SK-MEL-5 (cell line): Measurements from ENCODE around the gene NAV2. TPM values are rescaled to one million over a fixed set of nuclear protein-coding genes. Genes with fewer than 3 reads are reported as not detected.
"Not testable (repeated sequence)": the region's sequence is repeated elsewhere in the genome, so short reads cannot be mapped to it uniquely, and the experiment has no call there.

ENCODE experiments used
- DNase-seq: peaks from one replicate; pipeline ENCODE4 v3.0.0-alpha.2; 2016; ENCODE audit warnings: low read depth, low spot score
- in situ Hi-C: cut with HindIII; loops from 2 replicates; pipeline ENCODE4 v1.10.0; 2016; ENCODE audit warnings: low sequenced_read_pairs, high pct_unique_total_duplicates, low pct_unique_long_range_greater_than_20kb
- total RNA-seq: library from RNA; depleted of rRNA; stranded (reverse); fragments of >200 nt; shearing (Covaris generic); gene quantifications from 2 replicates; pipeline ENCODE4 v1.2.3, GENCODE V29; 2014

NAV2 gene
- total RNA-seq, 1 experiment from 2014 or later: 14.5 TPM

DNA sequence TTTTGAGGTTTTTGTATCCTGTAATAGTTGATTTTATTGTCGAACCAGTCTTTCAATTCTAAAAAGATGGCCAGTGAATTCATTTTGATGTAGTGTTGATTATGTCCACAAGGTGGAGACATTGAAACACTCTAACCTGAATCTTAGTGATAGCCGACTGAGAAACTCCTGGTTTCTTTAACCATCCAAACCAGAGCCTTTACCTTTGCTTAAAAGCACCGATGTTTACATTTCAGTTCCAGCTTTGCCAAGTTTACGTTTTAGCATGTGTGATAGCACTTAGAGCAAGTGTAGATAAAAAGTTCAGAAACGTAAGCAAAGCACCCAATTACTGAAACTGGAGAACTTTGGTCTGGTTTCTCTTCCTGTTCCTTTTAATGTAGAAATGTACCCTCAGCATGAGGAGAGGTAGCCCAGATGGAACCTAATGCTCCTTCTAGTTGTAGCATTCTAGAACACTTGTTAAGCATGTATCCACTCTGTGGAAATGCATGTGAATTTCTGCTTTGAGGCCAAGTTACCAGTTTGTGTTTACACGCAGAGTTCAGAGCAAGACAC lies 239.0 kb downstream of the NAV2 start:
- in situ Hi-C loops: no loop called here
- peak; percentile 74 for DNase-seq

DNA sequence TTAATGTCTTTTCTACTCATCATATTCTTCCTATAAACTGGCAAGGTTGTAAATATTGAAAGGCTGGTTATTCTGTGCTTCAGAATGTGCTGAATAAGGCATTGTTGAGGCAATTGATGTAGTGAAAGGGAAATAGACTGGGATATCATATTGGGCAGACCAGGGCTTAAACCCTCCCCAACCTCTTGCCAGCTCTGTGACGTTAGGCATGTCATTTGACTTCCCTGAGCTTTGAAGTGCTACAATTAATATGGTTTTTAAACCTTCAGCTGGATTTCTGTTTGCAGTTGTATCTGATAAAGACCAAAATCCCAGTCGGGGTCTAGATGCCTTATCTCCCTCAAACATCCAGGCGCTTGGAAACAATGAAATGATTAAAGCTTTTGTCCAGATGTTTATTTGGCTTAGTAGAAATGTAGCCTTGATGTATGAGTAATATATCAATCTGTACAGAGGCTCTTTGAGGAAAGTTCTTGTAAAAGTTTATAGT lies 239.5 kb downstream of the NAV2 start:
- in situ Hi-C loops: no loop called here
- no peak for DNase-seq

DNA sequence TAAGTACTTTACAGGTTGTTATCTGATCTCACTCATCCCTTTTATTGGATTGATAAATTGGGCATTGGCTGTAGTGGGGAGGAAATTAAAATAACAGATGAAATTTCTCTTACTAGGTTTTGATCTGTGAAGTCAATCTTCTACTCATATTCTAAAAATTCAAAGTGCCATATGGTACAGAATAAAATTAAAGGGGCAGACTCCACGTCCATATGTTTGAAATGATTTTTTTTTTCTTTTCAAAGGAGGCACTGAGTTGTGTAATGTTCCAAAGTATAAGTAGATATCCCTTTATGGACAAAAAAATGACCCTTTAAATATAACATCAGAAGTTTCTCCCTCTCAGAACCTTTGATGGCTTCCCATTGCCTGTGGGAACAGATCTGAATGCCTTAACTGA lies 240.3 kb downstream of the NAV2 start:
- in situ Hi-C loops: no loop called here
- DNase-seq: no peak

DNA sequence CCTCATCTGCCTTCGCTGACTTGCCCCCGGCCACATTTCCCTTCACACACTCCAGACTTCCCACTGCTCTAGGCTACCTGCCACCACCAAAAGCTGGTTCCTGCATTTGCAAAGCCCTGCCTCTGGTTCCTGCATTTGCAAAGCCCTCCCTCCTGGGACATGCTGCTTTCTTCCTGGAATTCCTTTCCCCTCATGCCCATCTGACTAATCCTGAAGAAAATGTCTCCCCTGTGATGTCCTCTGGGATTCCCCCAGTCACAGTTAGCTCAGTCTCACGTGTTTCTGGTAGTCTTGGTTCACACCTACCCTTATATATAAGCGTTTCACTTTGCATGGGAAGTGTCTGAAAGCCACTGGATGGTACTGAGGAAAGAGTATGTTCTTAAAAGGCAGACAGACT lies 240.7 kb downstream of the NAV2 start:
- in situ Hi-C loops: no loop called here
- peak; percentile 66 for DNase-seq

DNA sequence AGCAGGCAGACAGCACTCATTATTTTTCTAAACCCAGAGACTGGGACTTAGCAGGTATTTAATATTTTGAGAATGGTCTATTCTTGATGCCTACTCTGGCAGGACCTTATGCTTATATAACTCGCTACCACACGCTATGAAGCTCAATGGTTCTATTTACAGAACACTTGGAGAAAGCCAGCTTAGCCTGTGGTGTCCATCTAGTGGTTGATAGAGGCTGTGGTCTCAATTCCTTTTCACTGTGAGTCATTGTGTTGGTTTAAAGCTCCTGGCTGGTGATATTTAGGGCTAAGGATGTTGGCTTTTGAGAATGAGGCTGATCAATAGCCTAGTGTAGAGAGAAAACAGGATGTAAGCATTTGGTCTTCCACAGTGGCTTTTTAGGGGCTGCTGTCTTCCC lies 241.3 kb downstream of the NAV2 start:
- peak; percentile 90 for DNase-seq
- in situ Hi-C loops: no loop called here

DNA sequence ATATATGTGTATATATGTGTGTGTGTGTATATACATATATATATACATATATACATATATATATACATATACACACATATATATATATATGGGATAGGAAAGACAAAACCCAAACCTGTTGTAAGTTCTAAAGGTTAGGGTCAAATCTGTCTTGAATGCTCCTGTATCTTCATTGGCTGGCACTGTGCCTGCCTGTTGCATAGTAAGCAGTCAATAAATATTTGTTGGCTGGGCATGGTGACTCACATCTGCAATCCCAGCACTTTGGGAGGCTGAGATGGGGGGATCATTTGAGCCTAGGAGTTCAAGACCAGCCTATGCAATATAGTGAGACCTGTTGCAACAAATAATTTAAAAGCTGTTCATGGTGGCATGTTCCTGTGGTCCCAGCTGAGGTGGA lies 242.3 kb downstream of the NAV2 start:
- DNase-seq: no peak
- in situ Hi-C loops: no loop called here

DNA sequence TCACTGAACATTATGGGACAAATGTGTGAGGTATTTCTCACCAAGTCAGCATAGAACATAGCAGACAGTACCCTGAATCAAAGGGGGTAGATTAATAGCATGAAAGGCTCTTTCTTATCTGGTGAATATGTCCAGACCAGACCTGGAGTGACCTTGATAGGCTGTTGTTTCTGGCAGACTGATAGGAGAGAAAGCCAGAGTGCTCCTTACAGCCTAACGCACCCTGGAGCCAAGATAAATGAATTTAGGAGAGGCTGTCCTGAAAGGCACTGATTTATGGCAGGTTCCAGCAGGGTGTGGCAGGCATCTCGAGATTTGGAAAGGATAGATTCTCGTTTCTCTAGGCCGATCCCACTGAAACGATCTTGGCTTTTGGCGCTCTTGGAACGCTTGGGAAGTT lies 243.0 kb downstream of the NAV2 start:
- in situ Hi-C loops: no loop called here
- DNase-seq: no peak

DNA sequence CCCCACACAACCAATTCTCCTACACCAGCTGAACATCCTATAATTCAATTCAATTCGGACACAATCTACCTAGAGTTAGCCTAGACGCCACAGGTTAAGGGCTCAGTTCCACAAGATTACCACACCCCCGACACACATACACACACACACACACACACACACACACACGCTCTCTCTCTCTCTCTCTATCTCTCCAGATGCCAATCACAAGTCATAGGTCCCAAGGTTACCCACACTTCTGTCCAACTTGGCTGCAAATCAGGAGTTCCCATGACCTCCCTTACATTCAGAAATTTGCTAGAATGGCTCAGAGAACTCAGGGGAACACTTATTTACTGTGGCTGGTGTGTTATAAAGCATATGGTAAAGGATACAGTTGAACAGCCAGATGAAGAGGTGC lies 243.6 kb downstream of the NAV2 start:
- in situ Hi-C loops: no loop called here
- no peak for DNase-seq

DNA sequence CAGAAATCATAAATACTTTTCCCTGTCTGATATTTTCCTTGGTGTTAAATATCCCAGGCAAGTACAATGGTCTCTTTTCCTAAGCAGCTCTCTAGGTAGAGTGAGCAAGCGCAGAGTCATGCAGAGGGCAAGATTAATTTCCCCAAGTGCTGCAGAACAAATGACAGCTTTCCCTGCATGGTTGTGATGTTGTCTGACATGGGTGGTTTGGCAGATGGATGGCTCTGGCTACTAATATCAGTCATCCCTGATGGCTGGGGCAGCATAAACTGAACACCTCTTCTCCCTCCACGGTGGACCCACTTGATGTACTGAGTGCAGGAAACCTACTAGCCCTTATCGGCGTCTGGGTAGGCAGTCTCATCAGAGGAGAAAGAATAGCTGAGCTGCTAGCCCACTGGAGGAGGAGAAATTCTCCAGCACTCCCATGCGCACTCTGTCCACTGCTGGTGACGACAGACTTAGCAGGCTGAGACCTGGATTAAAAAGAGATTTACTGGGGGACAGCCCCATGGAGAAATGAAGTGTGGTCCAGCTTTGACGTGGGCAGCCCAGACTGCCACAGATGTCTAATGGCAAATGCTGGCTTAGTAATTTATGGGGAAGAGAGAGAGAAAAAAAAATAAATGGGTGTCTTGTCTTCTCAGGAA lies 244.8 kb downstream of the NAV2 start:
- in situ Hi-C loops: no loop called here
- DNase-seq: no peak

DNA sequence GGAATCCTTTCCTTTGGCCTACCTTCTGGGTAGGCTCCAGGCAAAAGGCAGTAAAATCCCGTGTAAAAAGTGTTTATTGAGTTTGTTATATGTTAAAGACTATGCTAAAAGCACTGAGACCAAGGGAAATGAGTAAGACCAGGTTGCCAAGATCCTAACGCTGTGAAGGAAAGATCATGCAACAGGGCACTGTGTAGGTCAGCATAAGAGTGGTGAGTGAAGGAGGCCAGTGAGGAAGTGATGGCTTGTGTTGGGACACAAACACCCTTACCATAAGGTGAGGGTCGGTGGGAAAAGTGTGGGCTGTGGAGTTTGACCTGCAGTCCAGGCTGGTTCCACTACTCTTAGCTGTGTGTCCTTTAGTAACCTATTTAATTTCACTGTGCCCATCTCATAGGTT lies 245.6 kb downstream of the NAV2 start:
- in situ Hi-C loops: no loop called here
- DNase-seq: no peak

DNA sequence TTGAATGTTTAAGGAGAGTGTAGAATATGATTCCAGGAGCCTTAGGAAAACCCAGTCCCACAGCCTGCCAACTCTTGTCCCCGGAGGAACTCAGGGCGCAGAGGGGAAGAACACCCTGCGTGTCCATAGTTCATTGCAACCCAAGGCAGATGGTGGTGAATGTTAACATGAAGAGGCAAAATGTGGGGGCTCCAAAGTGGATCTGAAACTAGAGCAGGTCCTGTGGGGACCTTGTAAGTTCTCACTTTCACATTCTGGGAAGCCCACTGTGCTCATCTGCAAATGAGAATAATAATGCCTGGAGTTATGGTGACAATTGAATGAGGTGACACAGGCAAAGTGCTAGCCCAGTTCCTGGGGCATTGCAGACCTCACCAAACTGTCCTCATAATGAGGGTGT lies 246.6 kb downstream of the NAV2 start:
- DNase-seq: no peak
- in situ Hi-C loops: no loop called here

DNA sequence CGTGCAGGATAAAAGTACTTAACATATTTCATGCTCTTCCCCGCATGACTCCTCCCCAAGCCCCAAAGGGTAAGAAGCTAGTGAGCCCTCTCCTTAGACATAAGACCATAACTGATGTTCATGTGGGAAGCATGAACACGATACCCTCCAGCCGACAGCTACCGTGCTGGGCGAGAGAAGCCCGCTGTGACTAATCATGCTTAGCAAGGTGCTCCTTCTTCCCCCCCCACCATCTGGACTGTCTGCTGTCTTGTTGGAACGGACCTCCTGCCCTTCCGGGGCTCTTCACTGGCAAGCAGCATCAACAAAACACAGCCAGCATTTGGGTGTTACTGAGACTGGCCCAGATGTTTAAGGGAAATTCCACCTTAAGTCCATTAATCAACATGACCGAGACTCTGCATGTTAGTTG lies 247.0 kb downstream of the NAV2 start:
- in situ Hi-C loops: no loop called here
- DNase-seq: no peak

DNA sequence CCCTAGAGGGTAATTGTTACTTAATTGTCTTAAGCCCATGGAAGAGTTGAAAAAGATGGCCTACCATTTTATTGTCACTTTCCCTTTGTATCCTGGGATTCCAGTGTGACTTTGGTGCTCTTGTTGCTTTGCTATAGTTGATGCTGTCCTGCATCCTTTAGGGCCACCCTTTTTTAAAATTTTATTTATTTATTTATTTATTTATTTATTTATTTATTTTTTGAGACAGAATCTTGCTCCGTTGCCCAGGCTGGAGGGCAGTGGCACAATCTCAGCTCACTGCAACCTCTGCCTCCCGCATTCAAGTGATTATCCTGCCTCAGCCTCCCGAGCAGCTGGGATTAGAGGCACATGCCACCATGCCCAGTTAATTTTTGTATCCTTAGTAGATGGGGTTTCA lies 247.8 kb downstream of the NAV2 start:
- in situ Hi-C loops, DNase-seq: not testable (repeated sequence)

DNA sequence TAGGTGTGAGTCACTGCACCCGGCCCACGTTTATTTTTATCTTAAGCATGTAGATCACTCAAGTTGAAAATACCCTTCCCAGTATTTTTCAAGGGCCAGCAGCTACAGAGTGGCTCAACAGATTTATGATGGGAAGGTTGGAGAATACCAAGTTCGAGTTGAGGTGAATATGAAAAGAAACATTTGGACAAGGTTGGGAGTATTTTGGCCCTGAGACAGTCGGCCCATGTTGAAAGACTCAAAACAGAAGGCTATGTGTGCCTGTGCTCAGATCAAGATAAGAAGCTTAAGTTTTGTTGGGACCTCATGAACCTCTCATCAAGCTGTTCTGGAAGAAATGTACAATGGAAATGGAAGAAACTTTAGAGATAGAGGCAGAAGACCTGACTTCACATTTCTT lies 248.6 kb downstream of the NAV2 start:
- no peak for DNase-seq
- in situ Hi-C loops: no loop called here

DNA sequence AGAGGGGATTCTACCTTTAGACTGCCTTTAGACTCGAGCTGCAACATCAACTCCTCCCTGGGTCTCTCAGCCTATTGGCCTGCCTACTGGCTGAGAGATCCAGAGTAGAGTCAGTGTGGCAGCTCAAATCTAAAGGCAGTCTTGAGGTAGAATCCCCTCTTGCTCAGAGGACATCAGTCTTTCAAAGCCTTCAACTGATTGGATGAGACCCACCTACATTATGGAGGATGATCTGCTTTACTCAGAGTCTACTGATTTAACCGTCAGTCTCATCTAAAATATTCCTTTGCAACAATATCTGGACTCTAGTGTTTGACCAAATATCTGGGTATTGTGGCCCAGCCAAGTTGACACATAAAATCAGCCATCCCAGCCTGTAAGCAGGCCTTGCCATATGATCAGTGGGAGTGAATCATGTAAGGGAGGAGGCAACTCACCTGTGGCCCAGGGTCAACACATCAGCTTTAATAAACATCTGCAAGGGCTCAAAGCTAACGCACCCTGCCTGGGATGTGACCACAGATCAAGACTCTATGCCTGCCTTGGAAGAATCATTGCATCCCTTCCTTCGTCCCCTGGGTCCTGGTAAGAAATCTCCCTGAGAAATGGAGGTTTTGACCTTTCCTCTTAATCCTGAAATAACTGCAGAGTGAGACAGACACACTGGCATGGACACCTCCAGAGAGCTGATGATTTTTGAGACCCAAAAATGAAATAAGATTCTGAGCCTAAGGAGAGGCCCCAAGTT lies 249.6 kb downstream of the NAV2 start:
- in situ Hi-C loops: no loop called here
- DNase-seq: no peak

DNA sequence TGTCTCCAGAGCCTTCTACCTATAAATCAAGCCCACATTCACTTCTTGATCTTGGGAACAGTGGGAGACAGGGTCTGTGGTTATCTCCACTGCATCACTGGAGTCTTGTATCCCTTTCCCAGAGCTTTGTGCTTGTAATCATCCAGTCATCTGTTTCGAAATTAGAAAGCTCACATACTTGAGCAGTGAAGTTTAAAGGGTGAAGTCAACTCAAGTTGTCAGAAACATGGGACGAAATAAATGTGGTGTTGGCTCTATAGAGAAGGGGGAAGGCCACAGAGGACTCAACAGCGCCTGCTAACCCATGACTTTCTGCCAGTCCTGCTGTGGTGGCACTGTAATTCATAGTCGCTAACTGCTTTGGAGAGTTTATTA lies 250.2 kb downstream of the NAV2 start:
- DNase-seq: no peak
- in situ Hi-C loops: no loop called here

DNA sequence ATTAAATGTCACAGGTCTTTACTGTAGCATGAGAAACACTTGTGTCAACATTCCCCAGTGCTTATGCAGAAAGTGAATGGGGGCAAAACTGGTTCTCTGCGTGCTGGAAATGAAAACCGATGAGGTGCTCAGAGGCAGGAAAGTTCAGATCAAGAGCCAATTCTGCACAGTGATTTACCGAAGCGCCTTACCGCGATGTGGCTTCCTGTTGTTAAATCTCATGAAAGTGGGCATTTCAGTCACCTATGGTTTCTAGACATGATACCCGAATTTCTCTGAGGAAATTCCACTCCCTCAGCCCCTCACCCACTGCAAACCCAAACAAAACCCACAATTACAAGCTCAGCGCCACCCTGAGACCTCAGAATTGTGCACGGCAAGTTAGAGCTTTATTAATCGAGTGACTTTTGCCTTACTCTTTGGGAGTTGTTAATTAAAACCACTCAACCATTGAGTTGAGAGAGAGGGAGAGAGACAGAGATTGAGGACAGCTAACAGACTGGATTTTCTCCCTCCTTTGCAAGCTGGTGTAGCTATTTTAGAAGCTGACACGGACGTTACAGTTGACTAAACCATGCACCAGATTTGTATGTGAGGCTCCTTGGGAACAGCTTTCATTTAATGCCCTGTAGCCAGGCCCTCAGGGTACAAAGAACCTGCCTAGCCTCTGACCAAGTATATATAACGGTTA lies 251.2 kb downstream of the NAV2 start:
- in situ Hi-C loops: no loop called here
- no peak for DNase-seq

DNA sequence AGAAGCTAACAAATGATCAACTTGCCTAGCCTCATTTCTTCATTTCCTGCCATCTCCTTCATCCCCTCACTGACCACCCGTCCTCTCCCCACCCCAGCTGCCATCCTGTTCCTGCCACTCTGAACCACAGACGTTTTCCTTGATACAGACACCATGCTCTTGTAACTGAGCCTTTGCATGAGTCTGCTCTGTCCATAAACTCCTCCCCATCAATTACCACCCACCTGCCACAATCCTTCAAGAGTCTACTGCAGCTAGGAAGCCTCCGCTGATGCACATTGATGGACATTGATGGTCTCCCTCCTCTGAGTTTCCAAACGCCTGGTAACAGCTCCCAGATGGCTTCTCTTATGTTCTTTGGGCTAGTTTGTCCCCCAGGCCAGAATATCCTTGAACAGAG lies 253.8 kb downstream of the NAV2 start:
- DNase-seq: no peak
- in situ Hi-C loops: no loop called here
